ENCODE data around the gene EVA1B. TPM values are rescaled to one million over a fixed set of nuclear protein-coding genes. Genes with fewer than 3 reads are reported as not detected.
A peak's percentile ranks its signal among the peaks of the same experiment; 100 is the strongest.

Gene EVA1B
- total RNA-seq, 1 donor from 2014 or later: 101 TPM

GRCh38 chr1:36349241-36349671, 25.8 kb upstream of the EVA1B start:
- Histone ChIP-seq H3K27me3 (no peaks in the 10 kb centered on the region), H3K27ac (peak overlapping the region; percentile 80), H3K4me1 (peaks cover 46% of the 10 kb centered on the region), H3K36me3 (peaks cover 0 to 42% of the 10 kb centered on the region in 2 donors), H3K9me3 (no peaks in the 10 kb centered on the region), H3K4me3 (no peak overlapping the region)
- intact Hi-C loops (cut with DNase I): no loop called here
- no peak for DNase-seq (ENCODE audit: extremely low spot score in 2 of 2)
- no peak for TF ChIP-seq CTCF (IDR thresholded peaks at IDR 0.05)
- no peak for TF ChIP-seq POLR2A (IDR thresholded peaks at IDR 0.05)
- no peak for TF ChIP-seq POLR2AphosphoS5 (IDR thresholded peaks at IDR 0.05; ENCODE audit: insufficient read depth in 1 of 2, low read depth in 1 of 2)

DNA sequence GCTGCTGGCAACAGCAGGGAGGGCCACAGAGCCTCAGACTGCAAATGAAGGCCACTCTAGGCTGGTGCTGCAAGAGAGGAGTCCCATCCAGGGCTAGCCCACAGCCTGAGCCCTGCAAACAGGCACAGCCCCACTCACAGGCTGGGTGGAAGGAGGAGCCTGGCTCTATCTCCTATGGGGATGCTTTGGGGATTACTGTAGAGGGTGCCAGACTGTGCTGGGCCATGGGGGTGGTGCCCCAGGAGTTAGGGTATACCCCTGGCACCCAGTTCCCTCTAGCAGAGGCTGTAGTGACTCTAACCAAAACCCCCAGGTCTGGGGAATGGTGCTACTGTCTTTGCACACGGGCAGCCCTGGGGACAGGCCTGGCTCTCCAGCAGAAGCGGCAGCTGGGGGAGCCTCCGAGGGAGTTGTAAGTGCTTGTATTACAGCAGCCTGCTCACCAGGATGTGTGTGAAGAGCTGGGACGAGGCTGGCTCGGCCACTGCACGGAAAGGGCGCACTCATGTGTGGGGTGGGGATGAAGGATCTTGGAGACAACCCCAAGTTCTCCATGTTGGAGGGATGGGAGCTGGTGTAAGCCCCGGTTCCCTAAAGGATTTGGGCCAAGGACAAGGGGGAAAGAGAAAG, 23.4 kb upstream of the EVA1B start:
- no peaks in the 10 kb centered on the region for H3K27me3 ChIP-seq
- H3K27ac ChIP-seq: no peak overlapping the region
- no peak for DNase-seq (ENCODE audit: extremely low spot score in 2 of 2)
- intact Hi-C loops (cut with DNase I): no loop called here
- H3K9me3 ChIP-seq: no peaks in the 10 kb centered on the region
- H3K4me1 ChIP-seq: peaks cover 35% of the 10 kb centered on the region
- peaks cover 0 to 41% of the 10 kb centered on the region in 2 donors for H3K36me3 ChIP-seq
- TF ChIP-seq CTCF (IDR thresholded peaks at IDR 0.05): no peak
- no peak overlapping the region for H3K4me3 ChIP-seq

DNA sequence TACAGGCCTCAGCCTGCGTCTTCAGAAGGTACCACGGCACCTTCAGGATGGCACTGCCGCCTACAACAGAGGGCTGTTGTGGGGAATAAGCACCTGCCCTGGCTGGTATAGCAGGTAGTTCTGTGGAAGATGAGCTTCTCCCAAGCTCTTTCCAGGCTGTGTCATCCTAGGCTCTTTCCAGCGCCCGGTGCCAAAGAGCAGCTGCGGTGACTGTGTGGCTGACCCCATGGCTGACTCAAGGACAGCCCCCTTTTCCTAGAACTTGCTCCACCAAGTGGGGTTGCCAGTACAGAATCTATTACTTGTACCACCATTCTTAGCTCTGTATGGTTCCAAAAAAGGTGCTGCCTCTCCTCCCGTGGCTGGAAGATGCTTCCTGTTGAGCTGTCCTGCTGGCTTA, 21.9 kb upstream of the EVA1B start:
- no peak overlapping the region for H3K27ac ChIP-seq
- no peak overlapping the region for H3K4me3 ChIP-seq
- DNase-seq (ENCODE audit: extremely low spot score in 2 of 2): no peak
- no peaks in the 10 kb centered on the region for H3K27me3 ChIP-seq
- peaks cover 20% of the 10 kb centered on the region for H3K4me1 ChIP-seq
- no peaks in the 10 kb centered on the region for H3K9me3 ChIP-seq
- H3K36me3 ChIP-seq: peaks cover 0 to 53% of the 10 kb centered on the region in 2 donors
- TF ChIP-seq POLR2A (IDR thresholded peaks at IDR 0.05) (no peak), CTCF (IDR thresholded peaks at IDR 0.05) (no peak), POLR2AphosphoS5 (IDR thresholded peaks at IDR 0.05; ENCODE audit: insufficient read depth in 1 of 2, low read depth in 1 of 2) (no peak)
- intact Hi-C loops (cut with DNase I): no loop called here

GRCh38 chr1:36344395-36344680, 20.9 kb upstream of the EVA1B start:
- Histone ChIP-seq H3K27me3 (no peaks in the 10 kb centered on the region), H3K4me3 (no peak overlapping the region), H3K36me3 (peaks cover 0 to 56% of the 10 kb centered on the region in 2 donors), H3K27ac (no peak overlapping the region), H3K9me3 (no peaks in the 10 kb centered on the region), H3K4me1 (peaks cover 10% of the 10 kb centered on the region)
- no peak for DNase-seq (ENCODE audit: extremely low spot score in 2 of 2)
- intact Hi-C loops (cut with DNase I): loop anchor here (5.0 kb wide), 1 partner anchor 78 kb away; no protein-coding TSS in a partner anchor
- no peak for TF ChIP-seq POLR2A (IDR thresholded peaks at IDR 0.05)
- no peak for TF ChIP-seq CTCF (IDR thresholded peaks at IDR 0.05)
- TF ChIP-seq POLR2AphosphoS5 (IDR thresholded peaks at IDR 0.05; ENCODE audit: insufficient read depth in 1 of 2, low read depth in 1 of 2): no peak

DNA sequence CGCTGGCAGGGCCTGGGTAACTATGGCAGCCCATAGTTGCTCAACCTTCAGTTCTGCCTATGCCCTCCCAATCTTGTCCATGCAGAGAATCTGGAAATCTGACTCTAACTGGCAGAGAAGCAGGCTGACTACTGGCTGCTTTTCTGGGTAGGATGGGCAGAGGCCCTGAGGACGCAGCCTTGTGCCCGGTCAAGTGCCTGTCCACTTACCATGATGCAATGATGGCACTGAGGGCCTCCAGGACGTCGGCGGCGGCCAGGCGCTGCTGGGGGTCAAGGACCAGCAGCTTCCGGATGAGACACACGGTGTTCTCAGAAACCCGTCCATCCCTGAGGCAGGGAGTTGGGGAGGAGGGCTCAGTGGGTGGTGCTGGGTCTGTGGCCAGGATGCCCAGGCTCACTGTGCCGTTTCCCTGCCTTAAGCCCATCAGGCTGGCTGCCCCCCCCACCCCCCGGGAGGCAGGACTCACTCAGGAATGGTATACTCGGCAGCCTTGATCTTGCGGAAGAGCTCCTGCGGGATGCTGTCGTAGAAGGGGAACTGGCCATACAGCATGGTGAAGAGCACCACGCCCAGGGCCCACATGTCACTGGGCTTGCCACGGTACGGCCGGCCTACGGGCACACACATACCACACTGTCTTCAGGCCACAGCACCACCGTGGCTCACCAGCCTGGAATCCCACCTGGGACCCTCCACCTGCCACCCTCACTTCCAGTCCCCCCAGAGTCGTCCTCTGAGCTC, 20.4 kb upstream of the EVA1B start:
- Histone ChIP-seq H3K36me3 (peaks cover 0 to 56% of the 10 kb centered on the region in 2 donors), H3K27me3 (no peaks in the 10 kb centered on the region), H3K4me1 (peaks cover 7% of the 10 kb centered on the region), H3K9me3 (no peaks in the 10 kb centered on the region), H3K27ac (peak overlapping the region; percentile 30), H3K4me3 (no peak overlapping the region)
- intact Hi-C loops (cut with DNase I): loop anchor here (5.0 kb wide), 1 partner anchor 78 kb away; no protein-coding TSS in a partner anchor
- DNase-seq (ENCODE audit: extremely low spot score in 2 of 2): no peak
- TF ChIP-seq POLR2A (IDR thresholded peaks at IDR 0.05) (no peak), CTCF (IDR thresholded peaks at IDR 0.05) (no peak), POLR2AphosphoS5 (IDR thresholded peaks at IDR 0.05; ENCODE audit: insufficient read depth in 1 of 2, low read depth in 1 of 2) (no peak)
